Gastrocnemius medialis (tissue), 4 donors: Measurements from ENCODE around the gene LRP4. TPM values are rescaled to one million over a fixed set of nuclear protein-coding genes. Genes with fewer than 3 reads are reported as not detected.

Experiments used
- ATAC-seq, 2 donors: fragments of 150-250 bp; one replicate each; pipeline ENCODE4 v1.9.1; 2016
- DNase-seq, 2 donors: peaks; one replicate each; pipeline ENCODE4 v3.0.0-alpha.2; 2019
- H3K27ac ChIP-seq, 4 donors: fragments of 200-600 bp; sonication (generic); 1 replicate in 1 of 4; 2 replicates in 3 of 4; pipeline ENCODE4 v1.5.1; 2016 to 2018; ENCODE audit warnings: mild to moderate bottlenecking in 2 of 4, moderate library complexity in 1 of 4
- H3K27me3 ChIP-seq, 3 donors: fragments of 200-600 bp; sonication (generic) in 2 of 3; 1 replicate in 1 of 3; 2 replicates in 2 of 3; pipeline versions ENCODE4 v1.5.1 to v1.6.0; 2016 to 2019; ENCODE audit warnings: mild to moderate bottlenecking in 1 of 3, moderate library complexity in 1 of 3
- H3K36me3 ChIP-seq, 2 donors: fragments of 200-600 bp; sonication (generic) in 1 of 2; one replicate each; pipeline ENCODE4 v1.5.1; 2017 to 2018
- H3K4me1 ChIP-seq, 2 donors: fragments of 200-600 bp; sonication (generic) in 1 of 2; one replicate each; pipeline ENCODE4 v1.5.1; 2016 to 2017; ENCODE audit warnings: mild to moderate bottlenecking in 2 of 2
- H3K4me3 ChIP-seq, 4 donors: fragments of 200-600 bp; sonication (generic) in 3 of 4; 1 replicate in 1 of 4; 2 replicates in 3 of 4; pipeline ENCODE4 v1.5.1; 2016 to 2019; ENCODE audit warnings: mild to moderate bottlenecking in 2 of 4
- H3K9me3 ChIP-seq, 3 donors: fragments of 200-600 bp; sonication (generic) in 2 of 3; 1 replicate in 1 of 3; 2 replicates in 2 of 3; pipeline ENCODE4 v1.5.1; 2016 to 2019
- POLR2A ChIP-seq, 2 donors: fragments of 450-650 bp; IDR thresholded peaks; one replicate each; pipeline ENCODE4 v1.6.1; 2017; ENCODE audit warnings: antibody characterized with exemption in 2 of 2, mild to moderate bottlenecking in 2 of 2, moderate library complexity in 2 of 2
- in situ Hi-C, 4 donors: fragments of 200-750 bp; cut with MboI; loops; one replicate each; pipeline versions ENCODE4 v1.15.0 to v1.8.0; 2017; ENCODE audit warnings: low sequenced_read_pairs in 4 of 4
- intact Hi-C: fragments of 100-400 bp; cut with DNase I; formaldehyde crosslinking; loops from one replicate; pipeline ENCODE4 v1.15.1; 2023; ENCODE audit warnings: low total_unique reads
- total RNA-seq, 4 donors: library from RNA; depleted of rRNA; stranded (reverse); fragments of >200 nt; gene quantifications; one replicate each; pipeline versions ENCODE4 v1.1.0 to v1.2.3, GENCODE V29; 2016
- TF ChIP-seq, protein P1 (sequence below), 5 experiments: fragments of 450-650 bp in 3 of 5; fragments of 200-600 bp in 2 of 5; sonication (generic) in 2 of 5; IDR thresholded peaks in 4 of 5; conservative IDR thresholded peaks in 1 of 5; 1 replicate in 4 of 5; 2 replicates in 1 of 5; pipeline ENCODE4 v1.5.1; 2016 to 2019; ENCODE audit warnings: antibody characterized with exemption in 5 of 5, mild to moderate bottlenecking in 3 of 5, moderate library complexity in 3 of 5

The LRP4 gene
- total RNA-seq, 4 donors from 2014 or later, result 3.9 to 19.0 (median 6.2) TPM

DNA sequence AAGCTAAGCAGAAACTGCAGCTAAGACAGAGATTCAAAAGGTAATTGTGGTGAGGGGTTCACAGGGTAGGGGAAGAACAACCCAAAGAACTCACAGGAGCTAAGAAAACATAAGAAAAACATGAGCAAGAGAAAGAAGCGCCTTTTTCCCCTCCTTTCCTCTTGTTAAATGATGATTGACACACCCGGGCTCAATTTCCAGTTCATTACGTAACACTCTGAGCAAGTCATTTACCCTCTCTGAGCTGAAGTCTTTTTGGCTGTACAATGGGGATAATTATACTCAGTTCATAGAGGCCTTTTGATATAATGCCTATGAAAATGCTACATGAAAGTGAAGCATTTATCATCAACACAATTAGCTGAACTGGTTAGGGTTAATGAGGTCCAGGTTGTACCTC lies 17.2 kb downstream of the LRP4 start:
- Histone ChIP-seq H3K27ac (no peak overlapping the region), H3K4me3 (no peak overlapping the region), H3K27me3 (no peaks in the 10 kb centered on the region), H3K36me3 (peaks cover 0 to 20% of the 10 kb centered on the region in 2 donors), H3K9me3 (no peaks in the 10 kb centered on the region), H3K4me1 (peaks cover 0 to 6% of the 10 kb centered on the region in 2 donors)
- in situ Hi-C loops, result no loop called here
- intact Hi-C loops, result no loop called here
- no peak for DNase-seq
- TF ChIP-seq, protein P1, sequence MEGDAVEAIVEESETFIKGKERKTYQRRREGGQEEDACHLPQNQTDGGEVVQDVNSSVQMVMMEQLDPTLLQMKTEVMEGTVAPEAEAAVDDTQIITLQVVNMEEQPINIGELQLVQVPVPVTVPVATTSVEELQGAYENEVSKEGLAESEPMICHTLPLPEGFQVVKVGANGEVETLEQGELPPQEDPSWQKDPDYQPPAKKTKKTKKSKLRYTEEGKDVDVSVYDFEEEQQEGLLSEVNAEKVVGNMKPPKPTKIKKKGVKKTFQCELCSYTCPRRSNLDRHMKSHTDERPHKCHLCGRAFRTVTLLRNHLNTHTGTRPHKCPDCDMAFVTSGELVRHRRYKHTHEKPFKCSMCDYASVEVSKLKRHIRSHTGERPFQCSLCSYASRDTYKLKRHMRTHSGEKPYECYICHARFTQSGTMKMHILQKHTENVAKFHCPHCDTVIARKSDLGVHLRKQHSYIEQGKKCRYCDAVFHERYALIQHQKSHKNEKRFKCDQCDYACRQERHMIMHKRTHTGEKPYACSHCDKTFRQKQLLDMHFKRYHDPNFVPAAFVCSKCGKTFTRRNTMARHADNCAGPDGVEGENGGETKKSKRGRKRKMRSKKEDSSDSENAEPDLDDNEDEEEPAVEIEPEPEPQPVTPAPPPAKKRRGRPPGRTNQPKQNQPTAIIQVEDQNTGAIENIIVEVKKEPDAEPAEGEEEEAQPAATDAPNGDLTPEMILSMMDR (IDR thresholded peaks at IDR 0.05 in 4 of 5, conservative IDR thresholded peaks at IDR 0.05 in 1 of 5), result no peak
- no peak for TF ChIP-seq POLR2A (IDR thresholded peaks at IDR 0.05)
- no peak for ATAC-seq

DNA sequence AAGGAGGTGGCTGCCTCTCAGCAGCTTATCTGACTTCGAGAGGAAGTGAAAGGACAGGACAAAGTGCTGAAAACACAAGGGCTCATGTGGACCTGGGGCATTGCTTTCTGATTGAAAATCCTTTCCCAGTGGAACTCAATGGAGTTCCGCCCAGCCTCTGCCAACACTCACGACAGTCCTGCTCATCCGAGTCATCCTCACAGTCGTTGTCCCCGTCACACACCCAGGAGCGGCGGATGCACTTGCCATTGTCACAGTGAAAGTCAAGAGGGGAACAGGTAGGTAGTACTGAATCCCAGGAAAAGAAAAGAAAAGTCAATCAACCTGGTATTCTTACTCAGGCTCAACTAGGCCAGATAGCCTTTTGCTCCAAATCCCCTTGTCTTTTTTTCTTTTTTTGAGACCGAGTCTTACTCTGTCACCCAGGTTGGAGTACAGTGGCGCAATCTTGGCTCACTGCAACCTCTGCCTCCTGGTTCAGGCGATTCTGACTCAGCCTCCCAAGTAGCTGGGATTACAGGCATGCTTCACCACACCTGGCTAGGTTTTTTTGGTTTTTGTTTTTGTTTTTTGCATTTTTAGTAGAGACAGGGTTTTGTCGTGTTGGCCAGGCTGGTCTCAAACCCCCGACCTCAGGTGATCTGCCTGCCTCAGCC lies 18.1 kb downstream of the LRP4 start:
- H3K27ac ChIP-seq, result no peak overlapping the region
- no peaks in the 10 kb centered on the region for H3K9me3 ChIP-seq
- in situ Hi-C loops, result no loop called here
- no peak for TF ChIP-seq POLR2A (IDR thresholded peaks at IDR 0.05)
- intact Hi-C loops, result no loop called here
- H3K27me3 ChIP-seq, result no peaks in the 10 kb centered on the region
- peaks cover 1 to 14% of the 10 kb centered on the region in 2 donors for H3K4me1 ChIP-seq
- H3K36me3 ChIP-seq, result peaks cover 0 to 20% of the 10 kb centered on the region in 2 donors
- H3K4me3 ChIP-seq, result no peak overlapping the region
- DNase-seq (no peak), ATAC-seq (no peak)

DNA sequence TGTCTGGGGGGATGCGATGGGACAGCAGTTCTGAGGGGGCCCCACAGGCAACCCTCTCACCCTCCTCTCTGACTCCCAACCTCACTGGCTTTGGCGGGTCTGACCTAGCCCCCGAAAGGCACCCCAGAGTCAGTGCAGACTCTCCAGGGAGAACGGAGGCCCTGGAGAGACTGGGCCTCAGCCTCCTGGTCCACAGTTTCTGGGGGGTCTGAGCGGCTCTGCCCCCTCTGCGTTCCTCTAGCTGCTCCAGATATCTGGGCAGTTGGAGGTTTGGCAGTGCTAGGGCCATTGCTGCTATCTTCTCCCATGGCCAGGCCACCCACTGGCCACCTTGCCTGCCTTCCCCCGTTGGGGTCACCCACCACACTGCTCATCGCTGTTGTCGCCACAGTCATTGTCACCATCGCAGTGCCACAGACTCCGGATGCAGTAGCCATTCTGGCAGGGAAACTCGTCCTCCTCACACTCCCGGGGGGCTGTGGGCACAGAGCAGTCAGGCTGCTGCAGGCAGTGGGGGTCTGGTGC lies 18.8 kb downstream of the LRP4 start:
- no peak overlapping the region for H3K4me3 ChIP-seq
- no peak for ATAC-seq
- H3K27me3 ChIP-seq, result no peaks in the 10 kb centered on the region
- in situ Hi-C loops, result loop anchor here in 2 of 4 donors (25.0 kb wide), 1 partner anchor 463 kb away; the partner anchor contains the start of gene MYBPC3 (in 2 of the 2)
- no peaks in the 10 kb centered on the region for H3K9me3 ChIP-seq
- peaks cover 6 to 17% of the 10 kb centered on the region in 2 donors for H3K4me1 ChIP-seq
- H3K36me3 ChIP-seq, result peaks cover 0 to 21% of the 10 kb centered on the region in 2 donors
- no peak for DNase-seq
- intact Hi-C loops, result no loop called here
- H3K27ac ChIP-seq, result no peak overlapping the region
- no peak for TF ChIP-seq POLR2A (IDR thresholded peaks at IDR 0.05)
- TF ChIP-seq, protein P1 (IDR thresholded peaks at IDR 0.05 in 4 of 5, conservative IDR thresholded peaks at IDR 0.05 in 1 of 5), result no peak

DNA sequence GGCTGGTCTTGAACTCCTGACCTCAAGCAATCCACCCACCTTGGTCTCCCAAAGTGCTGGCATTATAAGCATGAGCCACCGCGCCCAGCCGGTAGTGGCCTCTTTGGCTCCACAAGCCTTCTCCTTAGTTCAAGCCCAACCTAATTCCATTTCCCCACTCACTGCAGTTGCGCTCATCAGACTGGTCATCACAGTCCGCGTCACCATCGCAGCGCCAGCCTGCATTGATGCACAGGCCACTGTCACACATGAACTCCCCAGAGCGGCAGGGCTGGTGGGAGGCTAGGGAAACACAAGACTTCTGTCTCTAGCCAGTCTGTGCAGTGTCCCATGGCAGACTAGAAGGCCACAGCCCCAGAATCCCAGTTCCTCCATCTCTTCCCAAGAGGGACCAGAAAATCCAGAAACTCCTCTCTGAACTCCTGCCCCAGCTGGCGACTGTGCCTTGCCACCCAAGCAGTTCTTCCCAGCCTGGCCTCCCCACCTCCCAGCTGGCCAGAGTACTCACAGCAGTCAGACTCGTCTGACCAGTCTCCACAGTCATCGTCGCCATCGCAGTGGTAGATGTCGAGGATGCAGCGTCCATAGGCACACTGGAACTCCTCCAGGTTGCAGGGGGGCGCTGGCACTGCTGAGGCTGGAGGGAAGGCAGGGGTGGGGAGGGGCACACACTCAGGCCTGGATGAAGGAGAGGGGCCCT lies 19.8 kb downstream of the LRP4 start:
- Histone ChIP-seq H3K36me3 (peaks cover 0 to 27% of the 10 kb centered on the region in 2 donors), H3K4me1 (peaks cover 6 to 12% of the 10 kb centered on the region in 2 donors), H3K27me3 (no peaks in the 10 kb centered on the region), H3K4me3 (no peak overlapping the region), H3K27ac (no peak overlapping the region), H3K9me3 (no peaks in the 10 kb centered on the region)
- intact Hi-C loops (no loop called here), in situ Hi-C loops (loop anchor here in 2 of 4 donors (25.0 kb wide), 1 partner anchor 464 kb away; the partner anchor contains the start of gene MYBPC3 (in 2 of the 2))
- no peak for TF ChIP-seq POLR2A (IDR thresholded peaks at IDR 0.05)
- TF ChIP-seq, protein P1 (IDR thresholded peaks at IDR 0.05 in 4 of 5, conservative IDR thresholded peaks at IDR 0.05 in 1 of 5), result no peak
- DNase-seq (no peak), ATAC-seq (no peak)
